ENCODE measurements around the gene SPIN1. TPM values are rescaled to one million over a fixed set of nuclear protein-coding genes. Genes with fewer than 3 reads are reported as not detected.

Gene SPIN1
- total RNA-seq, 1 experiment from 2014 or later: 46.2 TPM

DNA sequence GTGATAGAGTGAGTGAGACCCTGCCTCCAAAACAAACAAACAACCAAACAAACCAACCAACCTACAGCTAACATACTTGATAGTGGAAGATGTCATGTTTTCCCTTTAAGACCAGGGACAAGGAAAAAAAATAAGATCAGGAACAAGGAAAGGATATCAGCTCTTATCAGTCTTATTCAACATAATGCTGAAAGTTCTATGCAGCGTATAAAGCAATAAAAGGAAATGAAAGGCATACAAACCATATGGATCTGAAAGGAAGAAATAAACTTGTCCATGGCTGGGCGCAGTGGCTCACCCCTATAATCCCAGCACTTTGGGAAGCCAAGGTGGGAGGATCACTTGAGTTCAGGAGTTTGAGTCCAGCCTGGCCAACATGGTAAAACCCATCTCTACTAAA lies 23.5 kb upstream of the SPIN1 start:
- Histone ChIP-seq H3K79me2 (ENCODE audit: low read length) (no peaks in the 10 kb centered on the region), H3K27me3 (ENCODE audit: low read length) (no peaks in the 10 kb centered on the region), H3K4me3 (ENCODE audit: low read length) (no peak overlapping the region), H3K4me2 (ENCODE audit: low read length) (no peak overlapping the region), H3K27ac (ENCODE audit: low read length) (no peak overlapping the region), H3K36me3 (ENCODE audit: low read depth, low read length) (no peaks in the 10 kb centered on the region), H3K9ac (ENCODE audit: low read length) (no peak overlapping the region), H3F3A (ENCODE audit: low read length, unreplicated experiment) (no peaks in the 10 kb centered on the region), H3K9me3 (ENCODE audit: low read length) (no peaks in the 10 kb centered on the region), H3K9me2 (replicated peaks; ENCODE audit: low read length) (no peaks in the 10 kb centered on the region), H4K20me1 (ENCODE audit: low read length) (no peaks in the 10 kb centered on the region), H2AFZ (ENCODE audit: low read length) (no peak overlapping the region), H3K4me1 (ENCODE audit: insufficient read depth, low read length) (no peaks in the 10 kb centered on the region)
- no peak for ATAC-seq
- TF ChIP-seq EZH2phosphoT487 (IDR thresholded peaks at IDR 0.05; ENCODE audit: borderline replicate concordance, low read length) (no peak), EZH2 (IDR thresholded peaks at IDR 0.05; ENCODE audit: low read length, unreplicated experiment) (no peak), CTCF (conservative IDR thresholded peaks at IDR 0.05; ENCODE audit: low read depth, low read length) (no peak)
- ChIA-PET POLR2A (ENCODE audit: unreplicated experiment) (no interaction called here), CTCF (no interaction called here)
- no peak for DNase-seq
- BruUV-seq (replicated peaks): no TSS peak
- intact Hi-C loops (cut with micrococcal nuclease): no loop called here

- intact Hi-C loops (cut with micrococcal nuclease): no loop called here
- Histone ChIP-seq H3K9ac (ENCODE audit: low read length) (no peak overlapping the region), H3K79me2 (ENCODE audit: low read length) (no peaks in the 10 kb centered on the region), H3K27ac (ENCODE audit: low read length) (no peak overlapping the region), H3K36me3 (ENCODE audit: low read depth, low read length) (no peaks in the 10 kb centered on the region), H3K4me2 (ENCODE audit: low read length) (no peak overlapping the region), H4K20me1 (ENCODE audit: low read length) (no peaks in the 10 kb centered on the region), H3F3A (ENCODE audit: low read length, unreplicated experiment) (no peaks in the 10 kb centered on the region), H3K4me1 (ENCODE audit: insufficient read depth, low read length) (peaks cover 6% of the 10 kb centered on the region; the same call in 1 of the 2 replicates), H3K9me3 (ENCODE audit: low read length) (no peaks in the 10 kb centered on the region), H3K9me2 (replicated peaks; ENCODE audit: low read length) (no peaks in the 10 kb centered on the region), H2AFZ (ENCODE audit: low read length) (no peak overlapping the region), H3K4me3 (ENCODE audit: low read length) (no peak overlapping the region), H3K27me3 (ENCODE audit: low read length) (no peaks in the 10 kb centered on the region)
- POLR2A ChIA-PET (ENCODE audit: unreplicated experiment): no interaction called here
- DNase-seq (no peak), ATAC-seq (no peak)
- TF ChIP-seq EZH2 (IDR thresholded peaks at IDR 0.05; ENCODE audit: low read length, unreplicated experiment) (no peak), CTCF (conservative IDR thresholded peaks at IDR 0.05; ENCODE audit: low read depth, low read length) (no peak), EZH2phosphoT487 (IDR thresholded peaks at IDR 0.05; ENCODE audit: borderline replicate concordance, low read length) (no peak)
- no TSS peak for BruUV-seq (replicated peaks)
- CTCF ChIA-PET: no interaction called here
Observed at GRCh38 chr9:88370346-88370745, 17.9 kb upstream of the SPIN1 start.

DNA sequence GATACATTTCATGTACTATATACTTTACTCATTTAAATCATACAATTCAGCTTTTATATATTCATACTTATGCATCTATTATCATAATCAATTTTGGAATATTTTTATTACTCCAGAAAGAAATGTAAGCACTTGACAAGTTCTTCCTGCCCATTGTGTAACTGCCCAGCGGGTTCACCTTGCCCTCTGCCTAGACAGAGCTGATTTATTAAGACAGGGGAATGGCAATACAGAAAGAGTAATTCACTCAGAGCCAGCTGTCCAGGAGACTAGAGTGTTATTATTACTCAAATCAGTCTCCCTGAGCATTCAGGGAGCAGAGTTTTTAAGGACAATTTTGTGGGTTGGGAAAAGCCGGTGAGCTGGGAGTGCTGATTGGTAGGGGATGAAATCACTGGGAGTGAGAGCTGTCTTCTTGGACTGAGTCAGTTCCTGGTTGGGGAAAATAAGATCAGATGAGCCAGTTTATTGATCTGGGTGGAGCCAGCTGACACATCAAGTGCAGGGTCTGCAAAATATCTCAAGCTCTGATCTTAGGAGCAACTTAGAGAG lies 16.1 kb upstream of the SPIN1 start:
- Histone ChIP-seq H3K27me3 (ENCODE audit: low read length) (no peaks in the 10 kb centered on the region), H2AFZ (ENCODE audit: low read length) (no peak overlapping the region), H3K9me2 (replicated peaks; ENCODE audit: low read length) (no peaks in the 10 kb centered on the region), H3K27ac (ENCODE audit: low read length) (no peak overlapping the region), H3K9ac (ENCODE audit: low read length) (no peak overlapping the region), H3K9me3 (ENCODE audit: low read length) (no peaks in the 10 kb centered on the region), H3K4me2 (ENCODE audit: low read length) (no peak overlapping the region), H3K36me3 (ENCODE audit: low read depth, low read length) (no peaks in the 10 kb centered on the region), H3K4me1 (ENCODE audit: insufficient read depth, low read length) (peaks cover 6% of the 10 kb centered on the region; the same call in 1 of the 2 replicates), H3K4me3 (ENCODE audit: low read length) (no peak overlapping the region), H4K20me1 (ENCODE audit: low read length) (no peaks in the 10 kb centered on the region), H3F3A (ENCODE audit: low read length, unreplicated experiment) (no peaks in the 10 kb centered on the region), H3K79me2 (ENCODE audit: low read length) (no peaks in the 10 kb centered on the region)
- TF ChIP-seq CTCF (conservative IDR thresholded peaks at IDR 0.05; ENCODE audit: low read depth, low read length): no peak
- no peak for TF ChIP-seq EZH2 (IDR thresholded peaks at IDR 0.05; ENCODE audit: low read length, unreplicated experiment)
- no peak for TF ChIP-seq EZH2phosphoT487 (IDR thresholded peaks at IDR 0.05; ENCODE audit: borderline replicate concordance, low read length)
- ChIA-PET POLR2A (ENCODE audit: unreplicated experiment) (no interaction called here), CTCF (no interaction called here)
- ATAC-seq: peak; percentile 37; the same call in 1 of the 2 replicates
- DNase-seq: peak; percentile 35
- BruUV-seq (replicated peaks): no TSS peak
- intact Hi-C loops (cut with micrococcal nuclease): no loop called here
